Activated CD8-positive, alpha-beta T cell treated with anti-CD3 and anti-CD28 coated beads, Interleukin-2, amount 10 ng/mL, durations not matched to agents 7 days and 5 days (primary cell): ENCODE results near the gene NELL2. TPM values are rescaled to one million over a fixed set of nuclear protein-coding genes. Genes with fewer than 3 reads are reported as not detected.
"Not testable (repeated sequence)": the region's sequence is repeated elsewhere in the genome, so short reads cannot be mapped to it uniquely, and the experiment has no call there.

ENCODE experiments used
- ATAC-seq: fragments of 150-1000 bp; cut with Tn5 transposase; one replicate; pipeline ENCODE4 v1.10.0; 2021; ENCODE audit warnings: moderate library complexity
- CTCF ChIA-PET: fragments of 350-600 bp; sonication (Branson Sonifier 250); formaldehyde crosslinking; loops from one replicate; lab custom pipeline; 2021; ENCODE audit warnings: antibody characterized with exemption; lab: Charles Lee
- POLR2A ChIA-PET: fragments of 350-600 bp; sonication (Branson Sonifier 250); formaldehyde crosslinking; loops from one replicate; lab custom pipeline; 2021; ENCODE audit warnings: antibody characterized with exemption; lab: Charles Lee
- DNase-seq: peaks from one replicate; pipeline ENCODE4 v3.0.0-alpha.2; 2020
- H3K27ac Mint-ChIP-seq: one replicate; pipeline ENCODE4 v1.8.0; 2021; ENCODE audit warnings: mild to moderate bottlenecking, mixed read lengths
- H3K27me3 Mint-ChIP-seq: one replicate; pipeline ENCODE4 v1.8.0; 2021; ENCODE audit warnings: low read depth, mixed read lengths
- H3K36me3 Mint-ChIP-seq: one replicate; pipeline ENCODE4 v1.8.0; 2021; ENCODE audit warnings: low read depth, mixed read lengths
- H3K4me1 Mint-ChIP-seq: one replicate; pipeline ENCODE4 v1.8.0; 2021; ENCODE audit warnings: low read depth, mixed read lengths
- H3K4me3 Mint-ChIP-seq: one replicate; pipeline ENCODE4 v1.8.0; 2021; ENCODE audit warnings: mild to moderate bottlenecking, mixed read lengths
- H3K9me3 Mint-ChIP-seq: one replicate; pipeline ENCODE4 v1.8.0; 2022; ENCODE audit warnings: mixed read lengths; ENCODE audit not compliant: insufficient read depth
- total RNA-seq, 2 experiments: library from RNA; stranded (reverse); gene quantifications; one replicate each; pipeline ENCODE4 v1.2.3, GENCODE V29; 2021

Gene NELL2
- total RNA-seq, 2 experiments from 2014 or later: 43.8 to 47.4 TPM

DNA sequence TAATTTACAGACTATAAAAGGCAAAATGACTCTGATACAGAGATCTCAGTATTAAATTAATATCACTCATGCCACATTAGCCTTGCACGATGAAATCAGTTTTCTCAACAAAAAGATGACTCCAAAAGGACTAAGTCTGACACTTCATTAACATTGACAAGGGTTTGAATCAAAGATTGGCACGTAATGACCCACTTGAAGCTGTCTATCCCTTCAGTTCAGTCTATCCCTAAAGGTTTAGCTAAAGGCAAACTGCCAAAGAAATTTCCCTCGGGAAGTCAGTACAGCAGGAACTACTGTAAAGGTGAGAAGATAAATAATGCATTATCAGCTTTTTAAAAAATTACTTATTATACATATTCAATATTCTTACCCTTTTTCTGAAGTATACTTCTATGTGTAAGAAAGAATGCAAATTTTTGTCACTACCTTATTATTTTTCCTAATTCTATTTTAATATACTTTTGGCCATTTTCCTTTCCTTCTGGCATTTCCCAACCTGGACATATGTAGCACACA, 127.1 kb downstream of the NELL2 start:
- H3K4me3 Mint-ChIP-seq: no peak overlapping the region
- no peak overlapping the region for H3K27ac Mint-ChIP-seq

DNA sequence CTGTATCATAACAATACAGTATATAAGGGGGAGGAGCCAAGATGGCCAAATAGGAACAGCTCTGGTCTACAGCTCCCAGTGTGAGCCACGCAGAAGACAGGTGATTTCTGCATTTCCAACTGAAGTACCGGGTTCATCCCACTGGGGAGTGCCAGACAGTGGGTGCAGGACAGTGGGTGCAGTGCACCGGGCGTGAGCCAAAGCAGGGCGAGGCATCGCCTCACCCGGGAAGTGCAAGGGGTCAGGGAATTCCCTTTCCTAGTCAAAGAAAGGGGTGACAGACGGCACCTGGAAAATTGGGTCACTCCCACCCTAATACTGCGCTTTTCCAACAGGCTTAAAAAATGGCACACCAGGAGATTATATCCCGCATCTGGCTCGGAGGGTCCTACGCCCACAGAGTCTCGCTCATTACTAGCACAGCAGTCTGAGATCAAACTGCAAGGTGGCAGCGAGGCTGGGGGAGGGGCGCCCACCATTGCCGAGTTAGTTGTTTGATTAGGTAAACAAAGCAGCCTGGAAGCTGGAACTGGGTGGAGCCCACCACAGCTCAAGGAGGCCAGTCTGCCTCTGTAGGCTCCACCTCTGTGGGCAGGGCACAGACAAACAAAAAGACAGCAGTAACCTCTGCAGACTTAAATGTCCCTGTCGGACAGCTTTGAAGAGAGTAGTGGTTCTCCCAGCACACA, 134.7 kb downstream of the NELL2 start:
- CTCF ChIA-PET, ATAC-seq, POLR2A ChIA-PET, H3K4me1 Mint-ChIP-seq, H3K27me3 Mint-ChIP-seq, H3K27ac Mint-ChIP-seq, DNase-seq, H3K9me3 Mint-ChIP-seq, H3K4me3 Mint-ChIP-seq: not testable (repeated sequence)
- H3K36me3 Mint-ChIP-seq: peaks cover 44% of the 10 kb centered on the region

More for the DNA sequence above, 127.1 kb downstream of the NELL2 start:
- ChIA-PET CTCF (no interaction called here), POLR2A (no interaction called here)
- Mint-ChIP-seq H3K36me3 (peaks cover 22% of the 10 kb centered on the region), H3K27me3 (no peaks in the 10 kb centered on the region), H3K4me1 (no peaks in the 10 kb centered on the region), H3K9me3 (peaks cover 4% of the 10 kb centered on the region)
- ATAC-seq (no peak), DNase-seq (no peak)

DNA sequence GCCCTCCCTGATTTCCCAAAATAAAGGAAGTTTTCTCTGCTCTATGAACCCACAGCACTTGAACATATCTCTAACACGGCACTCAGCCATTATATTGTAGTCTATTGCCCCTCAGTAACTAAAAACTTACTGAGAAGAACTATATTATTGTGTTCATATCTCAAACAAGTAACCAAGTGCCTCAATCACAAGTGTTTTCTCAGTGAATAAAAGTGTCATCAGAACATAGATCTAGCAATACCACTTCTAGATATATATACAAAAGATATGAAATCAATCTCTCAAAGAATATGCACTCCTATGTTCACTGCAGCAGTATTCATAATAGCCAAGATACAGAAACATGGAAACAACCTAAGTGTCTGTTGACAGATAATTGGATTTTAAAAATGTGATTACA, 138.1 kb downstream of the NELL2 start:
- H3K27ac Mint-ChIP-seq: no peak overlapping the region
- ChIA-PET POLR2A (no interaction called here), CTCF (no interaction called here)
- no peaks in the 10 kb centered on the region for H3K27me3 Mint-ChIP-seq
- peaks cover 9% of the 10 kb centered on the region for H3K9me3 Mint-ChIP-seq
- peaks cover 35% of the 10 kb centered on the region for H3K36me3 Mint-ChIP-seq
- ATAC-seq: no peak
- H3K4me3 Mint-ChIP-seq: no peak overlapping the region
- no peaks in the 10 kb centered on the region for H3K4me1 Mint-ChIP-seq
- DNase-seq: no peak

DNA sequence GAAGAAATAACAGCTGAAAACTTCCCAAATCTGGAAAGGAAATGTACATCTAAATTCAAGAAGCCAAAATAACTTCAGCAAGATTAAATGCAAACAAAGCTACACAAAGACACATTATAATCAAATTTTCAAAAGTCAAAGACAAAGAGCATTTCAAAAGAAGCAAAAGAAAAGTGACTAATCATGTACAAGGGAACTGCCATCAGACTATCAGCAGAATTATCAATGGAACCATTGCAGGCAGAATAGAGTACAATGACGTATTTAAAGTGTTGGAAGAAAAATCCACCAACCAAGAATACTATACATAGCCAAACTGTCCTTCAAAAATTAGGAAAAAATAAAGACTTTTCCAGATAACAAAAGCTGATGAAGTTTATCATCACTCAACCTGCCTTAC, 147.5 kb downstream of the NELL2 start:
- no peak overlapping the region for H3K4me3 Mint-ChIP-seq
- ChIA-PET CTCF (no interaction called here), POLR2A (no interaction called here)
- H3K9me3 Mint-ChIP-seq: peaks cover 44% of the 10 kb centered on the region
- no peak overlapping the region for H3K27ac Mint-ChIP-seq
- peaks cover 3% of the 10 kb centered on the region for H3K4me1 Mint-ChIP-seq
- ATAC-seq (no peak), DNase-seq (no peak)
- H3K27me3 Mint-ChIP-seq: no peaks in the 10 kb centered on the region
- peaks cover 56% of the 10 kb centered on the region for H3K36me3 Mint-ChIP-seq

DNA sequence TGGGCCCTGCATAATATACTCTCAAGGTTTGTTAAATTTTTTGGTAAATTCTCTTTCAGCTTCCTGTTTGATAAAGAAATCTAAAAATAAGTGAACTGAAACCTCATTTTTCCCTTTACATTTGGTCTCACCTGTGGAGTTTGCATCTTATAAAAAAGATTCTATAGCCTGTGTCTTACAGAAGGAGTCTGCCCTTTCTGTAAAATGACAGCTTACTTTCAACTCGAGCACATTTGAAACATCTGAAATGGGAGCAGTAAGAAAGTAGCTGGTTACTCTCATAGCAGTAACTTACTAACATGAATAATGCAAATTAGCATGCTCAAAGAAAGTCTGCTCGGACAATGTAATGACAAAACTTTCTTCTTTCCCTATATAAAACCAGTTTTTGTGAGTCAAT, 155.8 kb downstream of the NELL2 start:
- no peaks in the 10 kb centered on the region for H3K27me3 Mint-ChIP-seq
- POLR2A ChIA-PET: no interaction called here
- peaks cover 10% of the 10 kb centered on the region for H3K9me3 Mint-ChIP-seq
- H3K4me3 Mint-ChIP-seq: no peak overlapping the region
- H3K27ac Mint-ChIP-seq: no peak overlapping the region
- H3K36me3 Mint-ChIP-seq: peaks cover 22% of the 10 kb centered on the region
- ATAC-seq (no peak), DNase-seq (no peak)
- H3K4me1 Mint-ChIP-seq: no peaks in the 10 kb centered on the region
- CTCF ChIA-PET: interaction anchor here (1.0 to 1.2 kb wide), 2 partner anchors 17 to 90 kb away, joined by 3 read pairs; no protein-coding TSS in a partner anchor

DNA sequence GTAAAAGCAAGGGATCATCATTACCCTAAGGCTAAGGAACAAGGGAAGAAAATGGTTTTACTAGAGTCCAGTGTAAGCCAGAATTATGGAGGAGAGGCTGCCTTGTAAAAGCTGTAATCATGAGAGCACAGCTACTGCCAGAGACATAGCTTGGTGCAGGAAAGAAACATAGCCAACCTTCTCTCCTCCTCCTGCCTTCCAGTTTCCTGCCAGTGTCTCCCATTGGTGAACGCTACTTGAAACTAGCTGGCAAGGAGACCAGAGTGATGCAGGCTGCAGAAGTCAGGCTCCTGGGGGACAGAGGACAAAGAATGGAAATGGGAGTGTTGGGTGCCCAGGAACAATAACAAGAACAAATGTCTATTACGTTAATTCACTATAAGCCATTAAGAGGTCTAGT, 158.5 kb downstream of the NELL2 start:
- H3K9me3 Mint-ChIP-seq: no peaks in the 10 kb centered on the region
- no peak overlapping the region for H3K27ac Mint-ChIP-seq
- POLR2A ChIA-PET: no interaction called here
- DNase-seq (no peak), ATAC-seq (no peak)
- peaks cover 6% of the 10 kb centered on the region for H3K36me3 Mint-ChIP-seq
- H3K27me3 Mint-ChIP-seq: no peaks in the 10 kb centered on the region
- H3K4me3 Mint-ChIP-seq: no peak overlapping the region
- CTCF ChIA-PET: no interaction called here
- H3K4me1 Mint-ChIP-seq: no peaks in the 10 kb centered on the region

DNA sequence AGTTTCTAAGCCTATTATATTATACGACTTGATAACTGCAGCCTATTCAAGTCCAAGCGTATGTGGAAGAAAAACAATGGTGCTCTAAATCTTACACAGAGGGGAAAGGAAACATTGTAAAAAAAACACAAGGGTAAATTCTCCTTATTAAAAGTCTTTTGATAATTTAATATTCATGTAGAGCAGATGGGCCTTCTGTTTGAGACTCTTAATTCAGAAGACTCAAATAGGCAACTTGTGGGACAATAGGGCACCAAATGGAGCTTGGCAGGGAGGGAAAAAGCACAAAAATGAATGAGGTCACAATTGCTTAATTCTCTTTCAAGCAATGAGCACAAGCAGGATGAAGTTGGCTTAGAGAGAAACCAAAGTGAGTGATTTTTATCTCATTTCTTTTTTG, 159.4 kb downstream of the NELL2 start:
- Mint-ChIP-seq H3K27me3 (no peaks in the 10 kb centered on the region), H3K36me3 (peaks cover 7% of the 10 kb centered on the region), H3K4me3 (no peak overlapping the region), H3K9me3 (no peaks in the 10 kb centered on the region), H3K27ac (no peak overlapping the region), H3K4me1 (no peaks in the 10 kb centered on the region)
- DNase-seq (no peak), ATAC-seq (no peak)
- POLR2A ChIA-PET: no interaction called here
- CTCF ChIA-PET: no interaction called here

DNA sequence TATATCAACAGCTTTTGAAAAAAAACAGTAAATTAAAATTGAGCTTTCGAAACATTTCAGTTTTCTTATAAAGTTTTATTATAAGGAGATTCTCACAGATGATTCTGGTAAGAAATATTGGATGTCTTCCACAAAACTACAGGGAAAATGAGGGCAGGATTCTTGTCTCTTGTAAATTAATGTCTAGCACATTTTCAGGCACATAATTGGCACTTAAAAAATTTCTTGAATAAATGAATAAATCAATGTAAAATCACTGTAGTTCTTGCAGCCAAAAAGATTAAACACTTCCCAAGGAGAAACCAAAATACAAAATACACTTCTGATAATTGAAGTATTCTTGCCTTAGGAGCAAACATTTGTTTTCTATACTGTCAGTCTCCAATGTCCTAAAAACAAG, 164.4 kb downstream of the NELL2 start:
- Mint-ChIP-seq H3K9me3 (no peaks in the 10 kb centered on the region), H3K4me3 (no peak overlapping the region), H3K27me3 (no peaks in the 10 kb centered on the region), H3K4me1 (no peaks in the 10 kb centered on the region), H3K27ac (no peak overlapping the region), H3K36me3 (peaks cover 19% of the 10 kb centered on the region)
- POLR2A ChIA-PET: no interaction called here
- no peak for DNase-seq
- CTCF ChIA-PET: no interaction called here
- ATAC-seq: no peak

DNA sequence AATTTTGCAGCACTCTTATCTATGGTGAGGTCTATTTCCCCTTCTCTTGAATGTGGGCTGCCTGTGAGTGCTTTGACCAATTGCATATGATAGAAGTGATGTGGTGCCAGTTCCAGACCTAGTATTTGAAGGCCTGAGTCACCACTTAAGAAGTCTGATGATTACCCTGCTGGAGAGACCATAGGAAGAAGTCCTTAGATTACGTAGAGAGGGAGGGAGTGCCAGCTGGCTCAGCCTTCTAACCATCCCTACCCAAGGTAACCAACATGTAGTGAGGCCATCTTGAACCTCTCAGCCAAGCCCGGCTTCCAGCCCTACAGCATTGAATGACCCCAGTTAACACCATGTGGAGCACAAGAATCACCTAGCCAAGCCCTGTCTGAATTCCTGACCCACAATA, 166.9 kb downstream of the NELL2 start:
- CTCF ChIA-PET: no interaction called here
- H3K27me3 Mint-ChIP-seq: no peaks in the 10 kb centered on the region
- no peak overlapping the region for H3K27ac Mint-ChIP-seq
- peaks cover 19% of the 10 kb centered on the region for H3K36me3 Mint-ChIP-seq
- H3K4me3 Mint-ChIP-seq: no peak overlapping the region
- ATAC-seq (no peak), DNase-seq (no peak)
- no peaks in the 10 kb centered on the region for H3K9me3 Mint-ChIP-seq
- no peaks in the 10 kb centered on the region for H3K4me1 Mint-ChIP-seq
- POLR2A ChIA-PET: interaction anchor here (0.7 kb wide), 1 partner anchor 79 kb away, joined by 3 read pairs; no protein-coding TSS in a partner anchor

DNA sequence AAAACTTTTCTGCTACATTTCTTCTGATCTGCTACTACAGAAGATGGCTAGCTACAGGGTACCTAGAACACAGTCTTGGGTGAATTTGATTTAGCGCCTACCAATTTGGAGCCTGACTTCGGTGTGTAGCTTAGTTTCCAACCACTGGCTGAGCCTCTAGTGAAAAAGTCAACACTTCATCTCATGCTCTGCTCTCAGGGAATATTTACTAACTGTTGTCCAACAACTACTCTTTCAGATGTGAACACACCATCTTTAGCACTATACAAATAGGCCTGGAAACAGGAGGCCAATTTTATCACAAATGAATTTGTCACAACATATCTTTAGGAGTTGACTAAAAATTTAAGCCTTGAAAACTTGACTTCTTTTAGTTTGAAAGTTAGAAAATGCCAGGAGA, 167.9 kb downstream of the NELL2 start:
- CTCF ChIA-PET: no interaction called here
- H3K27me3 Mint-ChIP-seq: no peaks in the 10 kb centered on the region
- H3K36me3 Mint-ChIP-seq: peaks cover 19% of the 10 kb centered on the region
- no peak overlapping the region for H3K27ac Mint-ChIP-seq
- no peaks in the 10 kb centered on the region for H3K9me3 Mint-ChIP-seq
- H3K4me1 Mint-ChIP-seq: no peaks in the 10 kb centered on the region
- DNase-seq (no peak), ATAC-seq (no peak)
- POLR2A ChIA-PET: no interaction called here
- H3K4me3 Mint-ChIP-seq: no peak overlapping the region

DNA sequence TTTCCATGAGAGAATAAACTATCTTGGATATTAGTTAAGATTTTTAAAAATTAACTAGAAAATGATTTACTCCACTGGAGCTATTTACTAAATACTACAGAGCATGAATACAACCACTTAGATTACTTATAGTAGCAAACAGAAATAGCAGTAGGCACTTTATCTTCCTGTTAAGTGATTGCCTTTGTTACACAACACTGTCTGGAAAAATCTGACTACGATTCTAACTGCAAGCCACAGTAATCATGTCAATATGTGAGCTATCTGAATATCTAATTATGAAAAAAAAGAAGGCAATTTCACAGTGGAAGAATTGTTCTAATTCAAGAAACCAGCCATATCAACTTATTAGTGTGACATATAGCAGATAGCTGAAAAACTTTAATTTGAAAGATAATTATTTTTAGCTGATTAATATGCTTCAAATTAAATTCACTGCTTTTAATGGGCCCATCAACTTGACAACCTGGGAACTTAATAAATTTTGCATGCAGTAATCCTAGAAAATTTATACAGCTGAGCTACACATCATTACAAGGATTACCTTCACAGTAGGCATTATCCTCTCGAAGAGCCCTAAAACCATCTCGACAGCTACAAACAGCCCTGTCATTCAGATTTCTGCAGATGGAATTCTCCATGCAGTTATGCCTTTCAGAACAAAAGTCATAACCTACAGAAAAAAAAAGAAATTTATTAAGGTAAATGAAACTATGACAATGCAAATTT, 172.8 kb downstream of the NELL2 start:
- ChIA-PET CTCF (interaction anchor here (0.9 to 1.4 kb wide), 3 partner anchors 9 to 227 kb away, joined by 3 to 4 read pairs (median 3); no protein-coding TSS in a partner anchor), POLR2A (no interaction called here)
- Mint-ChIP-seq H3K27me3 (no peaks in the 10 kb centered on the region), H3K27ac (no peak overlapping the region), H3K36me3 (peaks cover 18% of the 10 kb centered on the region), H3K9me3 (no peaks in the 10 kb centered on the region), H3K4me1 (no peaks in the 10 kb centered on the region), H3K4me3 (no peak overlapping the region)
- no peak for ATAC-seq
- DNase-seq: no peak

DNA sequence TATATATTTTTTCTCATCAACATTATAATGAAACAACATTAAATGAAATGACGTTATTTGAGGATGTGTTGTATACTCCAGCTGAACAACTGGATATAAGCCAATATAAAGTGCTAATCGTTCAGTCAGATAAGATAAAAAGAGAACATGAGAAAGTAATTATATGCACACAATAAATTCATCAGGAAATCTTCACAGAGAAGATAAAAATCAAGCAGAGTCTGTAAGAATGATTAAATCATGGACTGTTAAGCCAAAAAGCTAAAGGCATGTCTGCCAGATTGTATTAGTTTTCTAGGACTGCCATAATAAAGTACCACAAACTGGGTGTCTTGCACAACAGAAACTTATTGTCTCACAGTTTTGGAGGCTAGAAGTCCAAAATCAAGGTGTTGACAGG, 178.6 kb downstream of the NELL2 start:
- ChIA-PET POLR2A (no interaction called here), CTCF (no interaction called here)
- Mint-ChIP-seq H3K4me3 (no peak overlapping the region), H3K4me1 (no peaks in the 10 kb centered on the region), H3K36me3 (peaks cover 21% of the 10 kb centered on the region), H3K9me3 (no peaks in the 10 kb centered on the region), H3K27me3 (no peaks in the 10 kb centered on the region), H3K27ac (no peak overlapping the region)
- DNase-seq (no peak), ATAC-seq (no peak)
